CD4-positive, alpha-beta T cell (primary cell): ENCODE measurements around the gene DOCK9. TPM values are rescaled to one million over a fixed set of nuclear protein-coding genes. Genes with fewer than 3 reads are reported as not detected.

Experiments
- ATAC-seq: fragments of 200-7000 bp; cut with Tn5 transposase; one replicate; pipeline ENCODE4 v1.10.0; 2022; ENCODE audit warnings: mild to moderate bottlenecking; ENCODE audit not compliant: poor library complexity
- CTCF ChIA-PET: fragments of 350-600 bp; sonication (Branson Sonifier 250); formaldehyde crosslinking; loops from one replicate; lab custom pipeline; 2021; ENCODE audit warnings: antibody characterized with exemption, inconsistent platforms; lab: Charles Lee
- POLR2A ChIA-PET: fragments of 350-600 bp; sonication (Branson Sonifier 250); formaldehyde crosslinking; loops from one replicate; lab custom pipeline; 2021; ENCODE audit warnings: antibody characterized with exemption, inconsistent platforms; lab: Charles Lee
- DNase-seq, 14 experiments: peaks; one replicate each; pipeline ENCODE4 v3.0.0-alpha.2; 2013 to 2020; ENCODE audit warnings: mixed read lengths in 2 of 14
- H3K27ac ChIP-seq, 2 donors: one replicate each; pipeline versions ENCODE4 v1.5.1 to v1.7.0; 2013; ENCODE audit warnings: low read length in 2 of 2, low read depth in 1 of 2, mild to moderate bottlenecking in 1 of 2
- H3K27me3 ChIP-seq, 2 experiments: 1 replicate in 1 of 2; 2 replicates in 1 of 2; pipeline versions ENCODE4 v1.6.1 to v1.7.0; 2013; ENCODE audit warnings: low read length in 2 of 2, control low read depth in 1 of 2, mild to moderate bottlenecking in 1 of 2, moderate library complexity in 1 of 2; ENCODE audit not compliant: insufficient read depth in 2 of 2, control insufficient read depth in 1 of 2
- H3K36me3 ChIP-seq: one replicate; pipeline ENCODE4 v1.6.1; 2013; ENCODE audit warnings: low read length, control low read depth; ENCODE audit not compliant: insufficient read depth
- H3K4me1 ChIP-seq: one replicate; pipeline ENCODE4 v1.6.1; 2013; ENCODE audit warnings: low read length, control low read depth; ENCODE audit not compliant: insufficient read depth
- H3K4me3 ChIP-seq: one replicate; pipeline ENCODE4 v1.5.1; 2013; ENCODE audit warnings: mild to moderate bottlenecking, low read length, moderate library complexity
- H3K9me3 ChIP-seq, 2 experiments: 1 replicate in 1 of 2; 2 replicates in 1 of 2; pipeline versions ENCODE4 v1.6.1 to v1.7.0; 2013; ENCODE audit warnings: low read length in 2 of 2, mild to moderate bottlenecking in 2 of 2, control low read depth in 1 of 2, moderate library complexity in 1 of 2; ENCODE audit not compliant: control insufficient read depth in 1 of 2, insufficient read depth in 1 of 2
- H3K27ac Mint-ChIP-seq: one replicate; pipeline ENCODE4 v1.8.0; 2020; ENCODE audit warnings: mixed read lengths
- H3K27me3 Mint-ChIP-seq: one replicate; pipeline ENCODE4 v1.8.0; 2021; ENCODE audit warnings: mixed read lengths
- H3K36me3 Mint-ChIP-seq: one replicate; pipeline ENCODE4 v1.8.0; 2021; ENCODE audit warnings: low read depth, mixed read lengths
- H3K4me1 Mint-ChIP-seq: one replicate; pipeline ENCODE4 v1.8.0; 2021; ENCODE audit warnings: low read depth, mixed read lengths
- H3K4me3 Mint-ChIP-seq: one replicate; pipeline ENCODE4 v1.8.0; 2020; ENCODE audit warnings: mild to moderate bottlenecking, mixed read lengths
- H3K9me3 Mint-ChIP-seq: one replicate; pipeline ENCODE4 v1.8.0; 2020; ENCODE audit warnings: mixed read lengths
- intact Hi-C, 2 experiments: fragments of 100-400 bp; cut with DNase I in 1 of 2; cut with micrococcal nuclease in 1 of 2; formaldehyde crosslinking; loops; one replicate each; pipeline versions ENCODE4 v1.15.1 to v1.9.0; 2023 to 2025; cut with DNase I, micrococcal nuclease
- total RNA-seq, 174 experiments: library from RNA in 2 of 174; stranded (reverse) in 2 of 174; gene quantifications; one replicate each; pipeline ENCODE4 v1.2.3 and lab custom pipeline; 2021 to 2026
- TF ChIP-seq, protein P1 (sequence below): fragments of 200-600 bp; IDR thresholded peaks from one replicate; pipeline ENCODE4 v1.8.0; 2022; ENCODE audit warnings: antibody characterized with exemption, mild to moderate bottlenecking

The DOCK9 gene
- total RNA-seq, 2 experiments from 2014 or later = 76.3 to 79.3 TPM

GRCh38 chr13:98775386-98775785 is 202.5 kb downstream of the DOCK9 start:
- H3K27ac ChIP-seq = no peak overlapping the region
- H3K4me1 ChIP-seq = no peaks in the 10 kb centered on the region
- H3K4me3 ChIP-seq = no peak overlapping the region
- TF ChIP-seq, protein P1, sequence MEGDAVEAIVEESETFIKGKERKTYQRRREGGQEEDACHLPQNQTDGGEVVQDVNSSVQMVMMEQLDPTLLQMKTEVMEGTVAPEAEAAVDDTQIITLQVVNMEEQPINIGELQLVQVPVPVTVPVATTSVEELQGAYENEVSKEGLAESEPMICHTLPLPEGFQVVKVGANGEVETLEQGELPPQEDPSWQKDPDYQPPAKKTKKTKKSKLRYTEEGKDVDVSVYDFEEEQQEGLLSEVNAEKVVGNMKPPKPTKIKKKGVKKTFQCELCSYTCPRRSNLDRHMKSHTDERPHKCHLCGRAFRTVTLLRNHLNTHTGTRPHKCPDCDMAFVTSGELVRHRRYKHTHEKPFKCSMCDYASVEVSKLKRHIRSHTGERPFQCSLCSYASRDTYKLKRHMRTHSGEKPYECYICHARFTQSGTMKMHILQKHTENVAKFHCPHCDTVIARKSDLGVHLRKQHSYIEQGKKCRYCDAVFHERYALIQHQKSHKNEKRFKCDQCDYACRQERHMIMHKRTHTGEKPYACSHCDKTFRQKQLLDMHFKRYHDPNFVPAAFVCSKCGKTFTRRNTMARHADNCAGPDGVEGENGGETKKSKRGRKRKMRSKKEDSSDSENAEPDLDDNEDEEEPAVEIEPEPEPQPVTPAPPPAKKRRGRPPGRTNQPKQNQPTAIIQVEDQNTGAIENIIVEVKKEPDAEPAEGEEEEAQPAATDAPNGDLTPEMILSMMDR = no peak
- Mint-ChIP-seq H3K4me1 (no peaks in the 10 kb centered on the region), H3K4me3 (no peak overlapping the region), H3K27me3 (peaks cover 17% of the 10 kb centered on the region), H3K9me3 (no peaks in the 10 kb centered on the region), H3K36me3 (no peaks in the 10 kb centered on the region), H3K27ac (no peak overlapping the region)
- CTCF ChIA-PET = no interaction called here
- intact Hi-C loops = no loop called here
- H3K9me3 ChIP-seq = no peaks in the 10 kb centered on the region
- DNase-seq = no peak
- no peak for ATAC-seq
- H3K27me3 ChIP-seq = no peaks in the 10 kb centered on the region
- POLR2A ChIA-PET = no interaction called here
- H3K36me3 ChIP-seq = no peaks in the 10 kb centered on the region

DNA sequence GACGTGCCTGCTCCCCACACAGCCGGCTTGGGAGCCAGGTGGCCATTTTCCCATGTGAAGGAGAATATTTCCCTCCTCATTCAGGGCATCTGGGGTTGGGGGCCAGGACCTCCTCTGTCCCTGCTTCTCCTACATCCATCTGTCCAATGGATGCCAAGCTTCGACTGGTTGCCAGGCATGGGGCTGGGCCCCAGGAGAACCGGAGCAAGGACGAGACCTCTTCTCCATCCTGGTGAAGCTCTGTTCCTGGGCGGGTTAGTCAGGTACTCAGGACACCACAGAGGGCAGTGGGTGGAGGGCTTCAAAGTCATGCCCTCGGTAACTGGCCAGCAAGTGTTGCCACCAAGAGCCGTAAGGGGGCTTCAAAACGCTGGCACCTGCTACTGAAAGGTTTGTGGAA is 203.1 kb downstream of the DOCK9 start:
- Histone ChIP-seq H3K4me1 (no peaks in the 10 kb centered on the region), H3K4me3 (no peak overlapping the region), H3K27me3 (peaks cover 0 to 2% of the 10 kb centered on the region in 2 experiments), H3K9me3 (peaks cover 0 to 4% of the 10 kb centered on the region in 2 experiments), H3K36me3 (no peaks in the 10 kb centered on the region), H3K27ac (no peak overlapping the region)
- Mint-ChIP-seq H3K4me3 (no peak overlapping the region), H3K4me1 (no peaks in the 10 kb centered on the region), H3K9me3 (no peaks in the 10 kb centered on the region), H3K36me3 (no peaks in the 10 kb centered on the region), H3K27me3 (peaks cover 17% of the 10 kb centered on the region), H3K27ac (no peak overlapping the region)
- intact Hi-C loops = no loop called here
- ChIA-PET CTCF (no interaction called here), POLR2A (no interaction called here)
- DNase-seq = no peak
- ATAC-seq = no peak
- TF ChIP-seq, protein P1 = no peak

- Mint-ChIP-seq H3K9me3 (no peaks in the 10 kb centered on the region), H3K4me1 (no peaks in the 10 kb centered on the region), H3K4me3 (no peak overlapping the region), H3K27ac (no peak overlapping the region), H3K36me3 (no peaks in the 10 kb centered on the region), H3K27me3 (peaks cover 16% of the 10 kb centered on the region)
- Histone ChIP-seq H3K36me3 (no peaks in the 10 kb centered on the region), H3K27ac (no peak overlapping the region), H3K9me3 (peaks cover 0 to 6% of the 10 kb centered on the region in 2 experiments), H3K4me1 (no peaks in the 10 kb centered on the region), H3K27me3 (peaks cover 0 to 2% of the 10 kb centered on the region in 2 experiments), H3K4me3 (no peak overlapping the region)
- ChIA-PET POLR2A (no interaction called here), CTCF (no interaction called here)
- TF ChIP-seq, protein P1 = no peak
- ATAC-seq (no peak), DNase-seq (no peak)
- intact Hi-C loops = no loop called here
Observed at GRCh38 chr13:98773921-98774320, 203.9 kb downstream of the DOCK9 start.
